CD4-positive, CD25-positive, alpha-beta regulatory T cell (primary cell): Measurements from ENCODE around the gene DESI1. TPM values are rescaled to one million over a fixed set of nuclear protein-coding genes. Genes with fewer than 3 reads are reported as not detected.
"Not testable (repeated sequence)": the region's sequence is repeated elsewhere in the genome, so short reads cannot be mapped to it uniquely, and the experiment has no call there.

ENCODE experiments used
- ATAC-seq, 2 donors: fragments of 150-1000 bp; cut with Tn5 transposase; one replicate each; pipeline ENCODE4 v1.10.0; 2021; ENCODE audit warnings: low read depth in 2 of 2, moderate number of reproducible peaks in 2 of 2, moderate library complexity in 1 of 2
- DNase-seq, 3 donors: peaks; one replicate each; pipeline versions ENCODE4 v3.0.0 to v3.0.0-alpha.2; 2012 to 2022; ENCODE audit warnings: mixed read lengths in 1 of 3
- H3K27ac ChIP-seq: one replicate; pipeline ENCODE4 v1.7.0; 2013; ENCODE audit warnings: mild to moderate bottlenecking, low read length; ENCODE audit not compliant: insufficient read depth, poor library complexity, severe bottlenecking
- H3K27me3 ChIP-seq: one replicate; pipeline ENCODE4 v1.7.0; 2013; ENCODE audit warnings: low read length; ENCODE audit not compliant: control insufficient read depth, insufficient read depth
- H3K36me3 ChIP-seq: one replicate; pipeline ENCODE4 v1.7.0; 2013; ENCODE audit warnings: mild to moderate bottlenecking, low read length, moderate library complexity; ENCODE audit not compliant: control insufficient read depth, insufficient read depth
- H3K4me1 ChIP-seq: 2 replicates; pipeline ENCODE4 v1.7.0; 2013; ENCODE audit warnings: mild to moderate bottlenecking, low read length; ENCODE audit not compliant: insufficient read depth, control insufficient read depth, poor library complexity, severe bottlenecking
- H3K4me3 ChIP-seq: one replicate; pipeline ENCODE4 v1.7.0; 2013; ENCODE audit warnings: low read depth, mild to moderate bottlenecking, low read length, moderate library complexity
- H3K9me3 ChIP-seq, 2 experiments: 1 replicate in 1 of 2; 2 replicates in 1 of 2; pipeline ENCODE4 v1.7.0; 2013; ENCODE audit warnings: low read length in 2 of 2, mild to moderate bottlenecking in 1 of 2, moderate library complexity in 1 of 2; ENCODE audit not compliant: control insufficient read depth in 2 of 2
- H3K27ac Mint-ChIP-seq, 3 donors: one replicate each; pipeline ENCODE4 v1.8.0; 2020 to 2022; ENCODE audit warnings: mild to moderate bottlenecking in 3 of 3, mixed read lengths in 3 of 3, moderate library complexity in 2 of 3
- H3K27me3 Mint-ChIP-seq: one replicate; pipeline ENCODE4 v1.8.0; 2022; ENCODE audit warnings: mild to moderate bottlenecking, mixed read lengths
- H3K36me3 Mint-ChIP-seq: one replicate; pipeline ENCODE4 v1.8.0; 2020; ENCODE audit warnings: mixed read lengths
- H3K4me1 Mint-ChIP-seq, 4 donors: one replicate each; pipeline ENCODE4 v1.8.0; 2020 to 2022; ENCODE audit warnings: mixed read lengths in 4 of 4, mild to moderate bottlenecking in 1 of 4
- H3K4me3 Mint-ChIP-seq, 4 donors: one replicate each; pipeline ENCODE4 v1.8.0; 2020 to 2022; ENCODE audit warnings: mild to moderate bottlenecking in 4 of 4, mixed read lengths in 4 of 4, moderate library complexity in 3 of 4
- H3K9me3 Mint-ChIP-seq, 7 donors: one replicate each; pipeline ENCODE4 v1.8.0; 2020 to 2022; ENCODE audit warnings: mixed read lengths in 7 of 7, mild to moderate bottlenecking in 3 of 7, moderate library complexity in 2 of 7
- polyA plus RNA-seq, 4 donors: library from polyadenylated mRNA; unstranded; fragments of 300-500 nt; fragmentation: Illumina TruSeq; gene quantifications; one replicate each; pipeline ENCODE4 v1.2.3, GENCODE V29; 2021
- total RNA-seq: library from RNA; stranded (reverse); gene quantifications from one replicate; pipeline ENCODE4 v1.2.3, GENCODE V29; 2022

Gene DESI1
- total and polyA plus RNA-seq, 5 donors from 2014 or later, result 8.6 to 30.5 (median 15.8) TPM

GRCh38 chr22:41574847-41575381 is 45.9 kb downstream of the DESI1 start:
- DNase-seq (no peak), ATAC-seq (no peak)
- Histone ChIP-seq H3K27me3 (no peaks in the 10 kb centered on the region), H3K4me1 (no peaks in the 10 kb centered on the region), H3K27ac (no peak overlapping the region), H3K4me3 (no peak overlapping the region), H3K36me3 (peaks cover 23% of the 10 kb centered on the region), H3K9me3 (no peaks in the 10 kb centered on the region)
- Mint-ChIP-seq H3K36me3 (peaks cover 15% of the 10 kb centered on the region), H3K9me3 (peaks cover 0 to 1% (median 0%) of the 10 kb centered on the region in 7 donors), H3K4me3 (no peak overlapping the region), H3K27me3 (no peaks in the 10 kb centered on the region), H3K4me1 (no peaks in the 10 kb centered on the region), H3K27ac (no peak overlapping the region)

- Histone ChIP-seq H3K9me3 (no peaks in the 10 kb centered on the region), H3K4me1 (no peaks in the 10 kb centered on the region), H3K27me3 (no peaks in the 10 kb centered on the region), H3K4me3 (no peak overlapping the region), H3K36me3 (peaks cover 19% of the 10 kb centered on the region), H3K27ac (no peak overlapping the region)
- Mint-ChIP-seq H3K36me3 (peaks cover 12% of the 10 kb centered on the region), H3K4me3 (no peak overlapping the region), H3K9me3 (peaks cover 0 to 1% (median 0%) of the 10 kb centered on the region in 7 donors), H3K27me3 (no peaks in the 10 kb centered on the region), H3K4me1 (no peaks in the 10 kb centered on the region), H3K27ac (no peak overlapping the region)
- no peak for DNase-seq
- no peak for ATAC-seq
These were observed 47.2 kb downstream of the DESI1 start for GRCh38 chr22:41573677-41574076.

GRCh38 chr22:41572305-41572704 is 48.5 kb downstream of the DESI1 start:
- not testable (repeated sequence) for H3K36me3 ChIP-seq, H3K27ac Mint-ChIP-seq, ATAC-seq, H3K36me3 Mint-ChIP-seq, H3K27me3 ChIP-seq, H3K4me1 ChIP-seq, H3K4me3 Mint-ChIP-seq, H3K27ac ChIP-seq, H3K27me3 Mint-ChIP-seq, H3K9me3 Mint-ChIP-seq, H3K9me3 ChIP-seq, H3K4me1 Mint-ChIP-seq, H3K4me3 ChIP-seq, DNase-seq

GRCh38 chr22:41571786-41572185 is 49.1 kb downstream of the DESI1 start:
- Mint-ChIP-seq H3K36me3 (peaks cover 3% of the 10 kb centered on the region), H3K9me3 (peaks cover 0 to 1% (median 0%) of the 10 kb centered on the region in 7 donors), H3K27ac (no peak overlapping the region), H3K27me3 (peaks cover 9% of the 10 kb centered on the region), H3K4me1 (no peaks in the 10 kb centered on the region), H3K4me3 (no peak overlapping the region)
- Histone ChIP-seq H3K27ac (no peak overlapping the region), H3K9me3 (no peaks in the 10 kb centered on the region), H3K4me3 (no peak overlapping the region), H3K27me3 (no peaks in the 10 kb centered on the region), H3K4me1 (no peaks in the 10 kb centered on the region), H3K36me3 (peaks cover 1% of the 10 kb centered on the region)
- DNase-seq (no peak), ATAC-seq (no peak)

GRCh38 chr22:41570221-41570620 is 50.6 kb downstream of the DESI1 start:
- Mint-ChIP-seq H3K27ac (no peak overlapping the region), H3K9me3 (peaks cover 0 to 1% (median 0%) of the 10 kb centered on the region in 7 donors), H3K4me3 (no peak overlapping the region), H3K4me1 (no peaks in the 10 kb centered on the region), H3K36me3 (no peaks in the 10 kb centered on the region), H3K27me3 (peaks cover 9% of the 10 kb centered on the region)
- no peaks in the 10 kb centered on the region for H3K36me3 ChIP-seq
- H3K4me3 ChIP-seq, result no peak overlapping the region
- no peaks in the 10 kb centered on the region for H3K4me1 ChIP-seq
- no peak overlapping the region for H3K27ac ChIP-seq
- ATAC-seq (no peak), DNase-seq (no peak)
- H3K9me3 ChIP-seq, result no peaks in the 10 kb centered on the region
- H3K27me3 ChIP-seq, result no peaks in the 10 kb centered on the region

GRCh38 chr22:41568811-41569210 is 52.0 kb downstream of the DESI1 start:
- DNase-seq, result no peak
- Mint-ChIP-seq H3K36me3 (no peaks in the 10 kb centered on the region), H3K27me3 (peaks cover 14% of the 10 kb centered on the region), H3K27ac (no peak overlapping the region), H3K9me3 (peaks cover 0 to 1% (median 0%) of the 10 kb centered on the region in 7 donors), H3K4me1 (no peaks in the 10 kb centered on the region), H3K4me3 (no peak overlapping the region)
- H3K27ac ChIP-seq, result no peak overlapping the region
- no peaks in the 10 kb centered on the region for H3K9me3 ChIP-seq
- no peaks in the 10 kb centered on the region for H3K36me3 ChIP-seq
- no peaks in the 10 kb centered on the region for H3K4me1 ChIP-seq
- H3K27me3 ChIP-seq, result no peaks in the 10 kb centered on the region
- H3K4me3 ChIP-seq, result no peak overlapping the region
- no peak for ATAC-seq

- no peaks in the 10 kb centered on the region for H3K27me3 ChIP-seq
- Mint-ChIP-seq H3K27ac (no peak overlapping the region), H3K27me3 (peaks cover 20% of the 10 kb centered on the region), H3K36me3 (no peaks in the 10 kb centered on the region), H3K4me1 (no peaks in the 10 kb centered on the region), H3K4me3 (no peak overlapping the region), H3K9me3 (peaks cover 0 to 1% (median 0%) of the 10 kb centered on the region in 7 donors)
- no peaks in the 10 kb centered on the region for H3K4me1 ChIP-seq
- H3K4me3 ChIP-seq, result no peak overlapping the region
- DNase-seq, result no peak
- no peak for ATAC-seq
- H3K9me3 ChIP-seq, result no peaks in the 10 kb centered on the region
- H3K27ac ChIP-seq, result no peak overlapping the region
- H3K36me3 ChIP-seq, result no peaks in the 10 kb centered on the region
These were observed 53.4 kb downstream of the DESI1 start for GRCh38 chr22:41567512-41567768.

GRCh38 chr22:41565403-41566054 is 55.3 kb downstream of the DESI1 start:
- Histone ChIP-seq H3K27me3 (no peaks in the 10 kb centered on the region), H3K36me3 (no peaks in the 10 kb centered on the region), H3K4me1 (no peaks in the 10 kb centered on the region), H3K9me3 (no peaks in the 10 kb centered on the region), H3K4me3 (no peak overlapping the region), H3K27ac (no peak overlapping the region)
- Mint-ChIP-seq H3K27me3 (peaks cover 28% of the 10 kb centered on the region), H3K36me3 (no peaks in the 10 kb centered on the region), H3K9me3 (no peaks in the 10 kb centered on the region), H3K27ac (no peak overlapping the region), H3K4me1 (no peaks in the 10 kb centered on the region), H3K4me3 (no peak overlapping the region)
- peak in 1 of 3 donors; percentile 39 for DNase-seq
- peak; percentile 53 to 71 for ATAC-seq
